ENCODE data around the gene HOXC4.

Gene HOXC4

GRCh38 chr12:54053751-54054741 is at the start of gene HOXC4 (continued):
- TF ChIP-seq WT1 (tag by site-specific recombination; IDR thresholded peaks at IDR 0.05) (peak; percentile 84), ZNF561 (tag by site-specific recombination; IDR thresholded peaks at IDR 0.05; ENCODE audit: borderline replicate concordance) (peak; percentile 92), ZNF362 (tag by site-specific recombination; IDR thresholded peaks at IDR 0.05) (no peak), ZNF223 (tag by site-specific recombination; IDR thresholded peaks at IDR 0.05) (no peak), ZNF639 (tag by site-specific recombination; IDR thresholded peaks at IDR 0.05) (peak; percentile 80; the same call in 1 of the 2 replicates), ZNF596 (tag by site-specific recombination; IDR thresholded peaks at IDR 0.05) (peak; percentile 98), ZNF660 (tag by site-specific recombination; IDR thresholded peaks at IDR 0.05) (0 out of 2 replicates have a peak, but pooled peaks have one; percentile 15), ZNF544 (tag by site-specific recombination; IDR thresholded peaks at IDR 0.05) (no peak), ZNF76 (tag by site-specific recombination; IDR thresholded peaks at IDR 0.05; ENCODE audit: borderline replicate concordance, low read depth) (peak; percentile 53; the same call in 1 of the 2 replicates), ZNF324 (tag by site-specific recombination; IDR thresholded peaks at IDR 0.05) (0 out of 2 replicates have a peak, but pooled peaks have one; percentile 16), ZNF341 (tag by site-specific recombination; IDR thresholded peaks at IDR 0.05; ENCODE audit: low read depth) (peak; percentile 58), ZNF785 (tag by site-specific recombination; IDR thresholded peaks at IDR 0.05) (no peak), ZNF202 (tag by site-specific recombination; IDR thresholded peaks at IDR 0.05; ENCODE audit: borderline replicate concordance) (no peak), ZNF18 (tag by site-specific recombination; IDR thresholded peaks at IDR 0.05) (peak; percentile 85), ZNF184 (tag by site-specific recombination; IDR thresholded peaks at IDR 0.05) (no peak), ZNF658 (tag by site-specific recombination; IDR thresholded peaks at IDR 0.05) (no peak), ZNF433 (tag by site-specific recombination; IDR thresholded peaks at IDR 0.05; ENCODE audit: low read depth) (no peak), SALL2 (tag by site-specific recombination; IDR thresholded peaks at IDR 0.05; ENCODE audit: borderline replicate concordance) (no peak), GLI4 (tag by site-specific recombination; IDR thresholded peaks at IDR 0.05) (no peak), ZBTB26 (tag by site-specific recombination; optimal IDR thresholded peaks at IDR 0.05) (peak; percentile 38), ZNF629 (tag by site-specific recombination; IDR thresholded peaks at IDR 0.05) (peak; percentile 65), KLF16 (tag by site-specific recombination; IDR thresholded peaks at IDR 0.05) (peak; percentile 63; the same call in 1 of the 2 replicates), RBAK (tag by site-specific recombination; IDR thresholded peaks at IDR 0.05) (no peak), ZNF555 (tag by site-specific recombination; conservative IDR thresholded peaks at IDR 0.05) (no peak), YY1 (tag by site-specific recombination; IDR thresholded peaks at IDR 0.05) (no peak; the same call in 1 of the 2 replicates), GLIS1 (tag by site-specific recombination; IDR thresholded peaks at IDR 0.05) (peak; percentile 92), ZXDB (tag by site-specific recombination; IDR thresholded peaks at IDR 0.05) (peak; percentile 91), IKZF3 (tag by site-specific recombination; IDR thresholded peaks at IDR 0.05) (peak; percentile 99), ZNF2 (tag by site-specific recombination; IDR thresholded peaks at IDR 0.05) (no peak; the same call in 1 of the 2 replicates), ZNF174 (tag by site-specific recombination; IDR thresholded peaks at IDR 0.05) (no peak), ZBTB48 (tag by site-specific recombination; IDR thresholded peaks at IDR 0.05) (no peak)

Measured in HEK293 (cell line).